ENCODE data around the gene ISLR. TPM values are rescaled to one million over a fixed set of nuclear protein-coding genes. Genes with fewer than 3 reads are reported as not detected.

The ISLR gene
- total and polyA plus RNA-seq, 9 of the 15 experiments (the other 6 are each of a cell fraction or from before 2014, with no cell fraction given), result not detected

GRCh38 chr15:74155766-74156417 lies 17.6 kb upstream of the ISLR start:
- Histone ChIP-seq H3K4me1 (replicated peaks in 1 of 2; ENCODE audit: control insufficient read depth in 2 of 2, insufficient read depth in 2 of 2, low read length in 2 of 2) (no peaks in the 10 kb centered on the region), H3K4me2 (ENCODE audit: insufficient read depth, low read length) (no peak overlapping the region), H3K4me3 (no peak overlapping the region), H3K27me3 (ENCODE audit: control insufficient read depth in 2 of 2, insufficient read depth in 2 of 2, low read length in 2 of 2) (peaks cover 22 to 34% of the 10 kb centered on the region in 2 experiments), H4K20me1 (replicated peaks; ENCODE audit: control insufficient read depth, insufficient read depth, low read length) (peaks cover 12% of the 10 kb centered on the region; the same call in 1 of the 2 replicates), H2AFZ (ENCODE audit: low read depth, low read length) (no peak overlapping the region), H3K36me3 (ENCODE audit: control insufficient read depth, insufficient read depth, low read length) (no peaks in the 10 kb centered on the region), H3K27ac (ENCODE audit: extremely low read depth, low read depth, low read length) (no peak overlapping the region), H3K79me2 (ENCODE audit: control insufficient read depth, insufficient read depth, low read length) (no peaks in the 10 kb centered on the region), H3K9me1 (ENCODE audit: control insufficient read depth, insufficient read depth, low read length) (no peaks in the 10 kb centered on the region), H3K9me3 (replicated peaks; ENCODE audit: control insufficient read depth, insufficient read depth, low read depth, low read length) (no peaks in the 10 kb centered on the region), H3K9ac (ENCODE audit: insufficient read depth in 1 of 2, low read depth in 2 of 2, low read length in 2 of 2) (no peak overlapping the region)
- intact Hi-C loops (cut with micrococcal nuclease), result no loop called here
- CTCF ChIA-PET (ENCODE audit: low intra/inter-chr PET ratio), result no interaction called here
- POLR2A ChIA-PET, result interaction anchor here (1.0 to 2.1 kb wide), 3 partner anchors 9 to 21 kb away, joined by 3 to 9 read pairs (median 3); no protein-coding TSS in a partner anchor
- ATAC-seq (no peak), DNase-seq (ENCODE audit: extremely low read depth in 1 of 4, low spot score in 3 of 4) (no peak), FAIRE-seq (no peak)
- BruUV-seq (replicated peaks), result no TSS peak
- in situ Hi-C loops (cut with MboI), result no loop called here
- TF ChIP-seq CGGBP1 (CRISPR knock-in tag; IDR thresholded peaks at IDR 0.05) (no peak), GTF2B (IDR thresholded peaks at IDR 0.05; ENCODE audit: extremely low read depth, insufficient read length) (no peak), POLR2H (tag; IDR thresholded peaks at IDR 0.05; ENCODE audit: low read depth) (no peak), KAT7 (CRISPR knock-in tag; IDR thresholded peaks at IDR 0.05; ENCODE audit: borderline replicate concordance) (no peak), ZNF311 (CRISPR knock-in tag; IDR thresholded peaks at IDR 0.05) (no peak), MLLT1 (IDR thresholded peaks at IDR 0.05) (no peak), SP1 (CRISPR knock-in tag; IDR thresholded peaks at IDR 0.05) (no peak), ELK1 (CRISPR knock-in tag; IDR thresholded peaks at IDR 0.05) (no peak)
- WGBS (ENCODE audit: insufficient coverage, low coverage, missing lambda C conversion rate), result 2% methylated on average over 14 of the region's 14 CpGs
